ENCODE data around the gene MCUB. TPM values are rescaled to one million over a fixed set of nuclear protein-coding genes. Genes with fewer than 3 reads are reported as not detected.
A peak's percentile ranks its signal among the peaks of the same experiment; 100 is the strongest.

The MCUB gene
- total RNA-seq, 1 donor = 22.8 TPM

DNA sequence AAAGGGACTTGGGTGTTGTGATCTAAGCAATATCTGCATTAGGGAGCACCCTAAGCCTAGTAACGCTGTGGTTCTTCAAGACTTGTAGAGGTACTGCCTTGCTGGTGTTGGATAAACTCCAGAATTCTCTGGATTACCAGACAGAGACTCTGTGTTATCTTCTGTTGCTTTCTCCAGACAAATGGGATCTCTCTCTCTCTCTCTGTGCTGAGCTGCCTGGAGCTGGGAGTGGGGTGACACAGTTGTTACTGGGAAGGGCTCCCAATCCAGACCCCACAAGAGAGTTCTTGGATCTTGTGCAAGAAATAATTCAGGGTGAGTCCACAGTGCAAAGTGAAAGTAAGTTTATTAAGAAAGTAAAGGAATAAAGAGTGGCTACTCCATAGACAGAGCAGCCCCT lies 48.8 kb downstream of the MCUB start:
- H4K20me1 ChIP-seq (ENCODE audit: insufficient read depth, low read length) = no peaks in the 10 kb centered on the region
- H3K4me3 ChIP-seq (ENCODE audit: insufficient read depth, low read length) = no peak overlapping the region
- no peak for DNase-seq (ENCODE audit: insufficient read length, low spot score, missing footprints)
- H3K4me2 ChIP-seq (ENCODE audit: insufficient read depth, low read length) = peak overlapping the region; percentile 56
- no peak for TF ChIP-seq CTCF (IDR thresholded peaks at IDR 0.05; ENCODE audit: extremely low read depth, low read depth, low read length)
- H3K27me3 ChIP-seq (ENCODE audit: insufficient read depth, low read length) = no peaks in the 10 kb centered on the region
- H3K79me2 ChIP-seq (ENCODE audit: insufficient read depth, low read length) = no peaks in the 10 kb centered on the region
- no peak overlapping the region for H3K27ac ChIP-seq (ENCODE audit: low read depth, low read length)
- no peaks in the 10 kb centered on the region for H3K36me3 ChIP-seq (ENCODE audit: insufficient read depth, low read length)
- H3K4me1 ChIP-seq (ENCODE audit: insufficient read depth, low read length) = no peaks in the 10 kb centered on the region
- H2AFZ ChIP-seq (ENCODE audit: low read length) = peak overlapping the region; percentile 0
- no peaks in the 10 kb centered on the region for H3K9me3 ChIP-seq (ENCODE audit: low read depth, low read length)

DNA sequence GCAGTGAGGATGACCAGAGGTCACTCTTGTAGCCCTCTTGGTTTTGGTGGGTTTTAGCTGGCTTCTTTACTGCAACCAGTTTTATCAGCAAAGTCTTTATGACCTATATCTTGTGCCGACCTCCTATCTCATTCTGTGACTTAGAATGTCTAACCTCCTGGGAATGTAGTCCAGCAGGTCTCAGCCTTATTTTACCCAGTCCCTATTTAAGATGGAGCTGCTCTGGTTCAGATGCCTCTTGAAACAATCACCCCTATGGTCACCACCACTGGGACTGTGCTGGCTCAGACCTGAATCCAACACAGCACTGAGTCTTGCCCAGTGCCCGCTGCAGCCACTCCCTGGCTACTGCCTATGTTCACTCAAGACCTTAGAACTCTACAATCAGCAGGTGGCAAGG lies 49.4 kb downstream of the MCUB start:
- no peak for TF ChIP-seq CTCF (IDR thresholded peaks at IDR 0.05; ENCODE audit: extremely low read depth, low read depth, low read length)
- Histone ChIP-seq H3K4me2 (ENCODE audit: insufficient read depth, low read length) (no peak overlapping the region), H3K36me3 (ENCODE audit: insufficient read depth, low read length) (no peaks in the 10 kb centered on the region), H3K4me1 (ENCODE audit: insufficient read depth, low read length) (no peaks in the 10 kb centered on the region), H3K79me2 (ENCODE audit: insufficient read depth, low read length) (no peaks in the 10 kb centered on the region), H3K27me3 (ENCODE audit: insufficient read depth, low read length) (no peaks in the 10 kb centered on the region), H3K27ac (ENCODE audit: low read depth, low read length) (no peak overlapping the region), H3K9me3 (ENCODE audit: low read depth, low read length) (no peaks in the 10 kb centered on the region), H3K4me3 (ENCODE audit: insufficient read depth, low read length) (no peak overlapping the region), H4K20me1 (ENCODE audit: insufficient read depth, low read length) (no peaks in the 10 kb centered on the region), H2AFZ (ENCODE audit: low read length) (no peak overlapping the region)
- DNase-seq (ENCODE audit: insufficient read length, low spot score, missing footprints) = no peak

DNA sequence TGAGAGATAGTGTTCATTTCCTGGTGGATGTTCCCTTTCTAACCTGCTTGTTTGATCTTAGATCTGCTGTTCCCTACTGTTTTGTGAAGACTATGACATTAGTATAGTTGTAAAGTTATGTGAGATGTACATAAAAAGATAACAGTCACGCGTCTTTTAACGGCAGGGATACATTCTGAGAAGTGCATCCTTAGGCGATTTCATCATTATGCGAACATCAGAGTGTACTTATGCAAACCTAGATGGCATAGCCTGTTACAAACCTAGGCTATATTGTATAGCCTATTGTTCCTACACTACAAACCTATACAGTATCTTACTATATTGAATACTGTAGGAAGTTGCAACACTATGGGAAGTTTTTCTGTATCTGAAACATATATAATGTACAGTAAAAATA lies 50.4 kb downstream of the MCUB start:
- no peaks in the 10 kb centered on the region for H3K27me3 ChIP-seq (ENCODE audit: insufficient read depth, low read length)
- H3K4me1 ChIP-seq (ENCODE audit: insufficient read depth, low read length) = no peaks in the 10 kb centered on the region
- no peaks in the 10 kb centered on the region for H3K9me3 ChIP-seq (ENCODE audit: low read depth, low read length)
- no peak for DNase-seq (ENCODE audit: insufficient read length, low spot score, missing footprints)
- H4K20me1 ChIP-seq (ENCODE audit: insufficient read depth, low read length) = no peaks in the 10 kb centered on the region
- H3K27ac ChIP-seq (ENCODE audit: low read depth, low read length) = no peak overlapping the region
- H3K79me2 ChIP-seq (ENCODE audit: insufficient read depth, low read length) = no peaks in the 10 kb centered on the region
- TF ChIP-seq CTCF (IDR thresholded peaks at IDR 0.05; ENCODE audit: extremely low read depth, low read depth, low read length) = no peak
- H3K36me3 ChIP-seq (ENCODE audit: insufficient read depth, low read length) = no peaks in the 10 kb centered on the region
- H3K4me2 ChIP-seq (ENCODE audit: insufficient read depth, low read length) = no peak overlapping the region
- H2AFZ ChIP-seq (ENCODE audit: low read length) = no peak overlapping the region
- H3K4me3 ChIP-seq (ENCODE audit: insufficient read depth, low read length) = no peak overlapping the region

DNA sequence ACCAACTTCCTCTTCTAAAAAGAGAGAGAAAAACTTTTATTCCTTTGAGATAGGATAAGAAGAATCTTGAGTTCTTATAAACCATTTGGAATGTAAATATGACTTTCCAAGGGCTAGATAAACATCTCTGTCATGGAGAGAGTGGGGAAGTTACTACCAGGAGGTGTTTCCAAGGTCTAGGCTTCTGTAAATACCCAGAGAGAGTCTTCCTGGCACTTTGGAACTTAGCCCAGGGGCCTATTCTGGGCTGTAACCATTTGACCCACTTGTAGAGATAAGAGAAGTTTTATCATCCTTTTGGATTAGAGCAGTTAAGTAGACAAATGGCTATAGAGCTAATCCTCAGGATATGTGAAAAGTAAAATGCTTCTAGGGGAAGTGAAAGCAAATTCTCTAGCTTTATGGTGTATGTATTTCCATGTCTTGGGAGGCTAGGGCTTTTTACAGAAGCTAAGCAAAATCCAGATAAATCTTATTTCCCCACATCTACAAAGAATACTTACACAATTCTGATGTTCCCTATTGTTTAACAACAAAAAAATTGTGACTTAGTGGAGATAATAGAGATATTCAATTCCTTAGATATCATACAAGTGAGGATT lies 51.1 kb downstream of the MCUB start:
- H2AFZ ChIP-seq (ENCODE audit: low read length) = no peak overlapping the region
- H3K79me2 ChIP-seq (ENCODE audit: insufficient read depth, low read length) = no peaks in the 10 kb centered on the region
- H3K36me3 ChIP-seq (ENCODE audit: insufficient read depth, low read length) = no peaks in the 10 kb centered on the region
- TF ChIP-seq CTCF (IDR thresholded peaks at IDR 0.05; ENCODE audit: extremely low read depth, low read depth, low read length) = no peak
- H3K4me2 ChIP-seq (ENCODE audit: insufficient read depth, low read length) = no peak overlapping the region
- no peaks in the 10 kb centered on the region for H3K27me3 ChIP-seq (ENCODE audit: insufficient read depth, low read length)
- H4K20me1 ChIP-seq (ENCODE audit: insufficient read depth, low read length) = no peaks in the 10 kb centered on the region
- H3K9me3 ChIP-seq (ENCODE audit: low read depth, low read length) = no peaks in the 10 kb centered on the region
- no peak overlapping the region for H3K27ac ChIP-seq (ENCODE audit: low read depth, low read length)
- peak; percentile 58 for DNase-seq (ENCODE audit: insufficient read length, low spot score, missing footprints)
- no peaks in the 10 kb centered on the region for H3K4me1 ChIP-seq (ENCODE audit: insufficient read depth, low read length)
- H3K4me3 ChIP-seq (ENCODE audit: insufficient read depth, low read length) = no peak overlapping the region

Measured in osteoblast (primary cell).